Activated B cell treated with CpG ODN at 0.5 μM for 24 hours (primary cell): Measurements from ENCODE around the gene HSP90AB1. TPM values are rescaled to one million over a fixed set of nuclear protein-coding genes. Genes with fewer than 3 reads are reported as not detected.

ENCODE experiments used
- ATAC-seq: fragments of 200-7000 bp; cut with Tn5 transposase; one replicate; pipeline ENCODE4 v1.10.0; 2021; ENCODE audit warnings: low read depth, mild to moderate bottlenecking, moderate library complexity
- CTCF ChIA-PET: fragments of 350-600 bp; sonication (Branson Sonifier 250); formaldehyde crosslinking; loops from one replicate; lab custom pipeline; 2021; ENCODE audit warnings: antibody characterized with exemption; lab: Charles Lee
- POLR2A ChIA-PET: fragments of 350-600 bp; sonication (Branson Sonifier 250); formaldehyde crosslinking; loops from one replicate; lab custom pipeline; 2021; ENCODE audit warnings: antibody characterized with exemption; lab: Charles Lee
- DNase-seq: peaks from one replicate; pipeline ENCODE4 v3.0.0; 2022
- H3K27ac Mint-ChIP-seq: one replicate; pipeline ENCODE4 v1.8.0; 2020; ENCODE audit warnings: mixed read lengths
- H3K27me3 Mint-ChIP-seq: one replicate; pipeline ENCODE4 v1.8.0; 2021; ENCODE audit warnings: mixed read lengths
- H3K36me3 Mint-ChIP-seq: one replicate; pipeline ENCODE4 v1.8.0; 2021; ENCODE audit warnings: low read depth, mixed read lengths
- H3K4me1 Mint-ChIP-seq: one replicate; pipeline ENCODE4 v1.8.0; 2021; ENCODE audit warnings: mixed read lengths
- H3K4me3 Mint-ChIP-seq: one replicate; pipeline ENCODE4 v1.8.0; 2020; ENCODE audit warnings: mild to moderate bottlenecking, mixed read lengths
- H3K9me3 Mint-ChIP-seq: one replicate; pipeline ENCODE4 v1.8.0; 2020; ENCODE audit warnings: mixed read lengths
- CTCF ChIP-seq: fragments of 200-600 bp; IDR thresholded peaks from one replicate; pipeline ENCODE4 v1.8.0; 2022; ENCODE audit warnings: antibody characterized with exemption, mild to moderate bottlenecking
- intact Hi-C: fragments of 100-400 bp; cut with micrococcal nuclease; formaldehyde crosslinking; loops from one replicate; pipeline ENCODE4 v1.15.1; 2024
- total RNA-seq: library from RNA; stranded (reverse); gene quantifications from 2 replicates; pipeline ENCODE4 v1.2.3, GENCODE V29; 2022

HSP90AB1 gene
- total RNA-seq, 1 donor from 2014 or later: 1,222 TPM

GRCh38 chr6:44214307-44214706, 32.6 kb upstream of the HSP90AB1 start:
- ChIA-PET CTCF (no interaction called here), POLR2A (no interaction called here)
- no peak for TF ChIP-seq CTCF
- ATAC-seq (no peak), DNase-seq (no peak)
- Mint-ChIP-seq H3K9me3 (no peaks in the 10 kb centered on the region), H3K4me1 (peaks cover 10% of the 10 kb centered on the region), H3K4me3 (no peak overlapping the region), H3K27ac (no peak overlapping the region), H3K36me3 (no peaks in the 10 kb centered on the region), H3K27me3 (no peaks in the 10 kb centered on the region)
- intact Hi-C loops: no loop called here

- no peak for TF ChIP-seq CTCF
- no peaks in the 10 kb centered on the region for H3K27me3 Mint-ChIP-seq
- H3K4me3 Mint-ChIP-seq: no peak within 1 kb of the TSS
- ATAC-seq (no peak), DNase-seq (no peak)
- ChIA-PET POLR2A (interaction anchor here (0.7 to 1.0 kb wide), 2 partner anchors 30 to 1332 kb away, joined by 3 to 8 read pairs; partner anchors contain the start of gene HSP90AB1), CTCF (no interaction called here)
- intact Hi-C loops: no loop called here
- no peaks in the 10 kb centered on the region for H3K36me3 Mint-ChIP-seq
- no peak within 1 kb of the TSS for H3K27ac Mint-ChIP-seq
- H3K4me1 Mint-ChIP-seq: peaks cover 22% of the 10 kb centered on the region
- no peaks in the 10 kb centered on the region for H3K9me3 Mint-ChIP-seq
Measured at GRCh38 chr6:44216677-44217331, 30.1 kb upstream of the HSP90AB1 start, which contains the start of gene MYMX. MYMX (plus strand) TSS chr6:44216926; CDS start chr6:44217472, 546 bp downstream.

- DNase-seq (no peak), ATAC-seq (no peak)
- Mint-ChIP-seq H3K4me3 (no peak overlapping the region), H3K36me3 (no peaks in the 10 kb centered on the region), H3K27ac (no peak overlapping the region), H3K9me3 (no peaks in the 10 kb centered on the region), H3K27me3 (no peaks in the 10 kb centered on the region), H3K4me1 (peaks cover 25% of the 10 kb centered on the region)
- TF ChIP-seq CTCF: no peak
- POLR2A ChIA-PET: interaction anchor here (1.0 kb wide), 1 partner anchor 29 kb away, joined by 3 read pairs; the partner anchor contains the start of gene HSP90AB1
- CTCF ChIA-PET: no interaction called here
- intact Hi-C loops: no loop called here
Measured at GRCh38 chr6:44217332-44218143, 29.4 kb upstream of the HSP90AB1 start.

- ChIA-PET POLR2A (interaction anchor here (0.7 to 1.7 kb wide), 6 partner anchors 18 to 1019 kb away, joined by 4 to 11 read pairs (median 6); partner anchors contain the start of genes HSP90AB1 and SLC35B2), CTCF (interaction anchor here (0.7 kb wide), 1 partner anchor 18 kb away, joined by 4 read pairs; no protein-coding TSS in a partner anchor)
- peak overlapping the region; percentile 35 for H3K27ac Mint-ChIP-seq
- intact Hi-C loops: loop anchor here (1.0 kb wide), 1 partner anchor 168 kb away; the partner anchor contains the start of gene CDC5L
- no peaks in the 10 kb centered on the region for H3K27me3 Mint-ChIP-seq
- no peaks in the 10 kb centered on the region for H3K36me3 Mint-ChIP-seq
- no peaks in the 10 kb centered on the region for H3K9me3 Mint-ChIP-seq
- peak overlapping the region; percentile 80 for H3K4me3 Mint-ChIP-seq
- DNase-seq (peak; percentile 57), ATAC-seq (peak; percentile 46)
- peaks cover 35% of the 10 kb centered on the region for H3K4me1 Mint-ChIP-seq
- no peak for TF ChIP-seq CTCF
Measured at GRCh38 chr6:44219053-44219814, 27.7 kb upstream of the HSP90AB1 start.
